GDM1 (cell line): Measurements from ENCODE around the gene GPR180.
"Not testable (repeated sequence)": the region's sequence is repeated elsewhere in the genome, so short reads cannot be mapped to it uniquely, and the experiment has no call there.

Experiments used
- DNase-seq: peaks from one replicate; lab custom pipeline; 2025; lab: John Stamatoyannopoulos, UW

The GPR180 gene

DNA sequence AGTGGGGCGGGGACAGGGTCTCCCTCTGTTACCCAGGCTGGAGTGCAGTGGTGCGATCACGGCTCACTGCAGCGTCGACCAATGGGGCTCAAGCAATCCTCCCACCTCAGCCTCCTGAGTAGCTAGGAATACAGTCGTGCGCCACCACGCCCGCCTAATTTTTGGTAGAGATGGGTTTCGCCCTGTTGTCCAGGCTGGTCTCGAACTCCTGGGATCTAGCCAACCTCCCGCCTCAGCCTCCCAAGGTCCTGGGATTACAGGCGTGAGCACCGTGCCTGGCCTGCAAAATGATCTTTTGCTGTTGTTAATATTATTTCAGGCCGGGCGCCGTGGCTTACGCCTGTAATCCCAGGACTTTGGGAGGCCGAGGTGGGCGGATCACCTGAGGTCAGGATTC, 5.1 kb upstream of the GPR180 start:
- DNase-seq = no peak

DNA sequence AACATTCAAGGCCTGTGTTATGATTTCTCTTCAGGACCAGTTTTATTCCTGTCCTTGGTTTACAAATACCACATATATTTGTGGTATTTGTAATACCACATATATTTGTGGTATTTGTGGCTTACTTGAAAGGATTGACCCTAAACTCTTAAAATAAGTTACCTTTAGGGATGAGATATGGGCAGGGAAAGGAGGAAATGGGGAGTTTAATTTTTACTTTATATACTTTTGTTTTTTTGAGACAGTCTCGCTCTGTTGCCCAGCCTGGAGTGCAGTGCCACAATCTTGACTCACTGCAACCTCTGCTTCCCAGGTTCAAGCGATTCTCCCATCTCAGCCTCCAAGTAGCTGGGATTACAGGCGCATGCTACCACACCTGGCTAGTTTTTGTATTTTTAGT, 3.4 kb upstream of the GPR180 start:
- no peak for DNase-seq

DNA sequence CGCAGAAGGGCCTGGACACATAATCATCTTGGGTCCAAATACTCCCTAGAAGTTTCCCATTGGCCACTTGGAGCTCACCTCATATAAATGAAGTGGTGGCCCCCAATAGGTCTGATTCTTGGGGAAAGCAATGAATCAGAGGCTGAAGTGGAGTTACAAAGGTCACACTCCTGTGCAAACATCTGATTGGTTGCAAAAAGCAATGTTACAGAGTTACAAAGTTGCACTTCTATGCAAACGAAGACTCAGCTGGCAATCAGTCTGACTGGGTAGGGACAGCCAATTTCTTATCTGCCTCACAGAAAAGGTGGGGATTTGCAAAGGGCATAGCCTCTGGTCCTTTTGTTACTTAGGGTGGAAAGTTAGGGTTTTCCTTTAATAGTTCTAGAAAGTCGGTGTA, 1.8 kb upstream of the GPR180 start:
- no peak for DNase-seq

DNA sequence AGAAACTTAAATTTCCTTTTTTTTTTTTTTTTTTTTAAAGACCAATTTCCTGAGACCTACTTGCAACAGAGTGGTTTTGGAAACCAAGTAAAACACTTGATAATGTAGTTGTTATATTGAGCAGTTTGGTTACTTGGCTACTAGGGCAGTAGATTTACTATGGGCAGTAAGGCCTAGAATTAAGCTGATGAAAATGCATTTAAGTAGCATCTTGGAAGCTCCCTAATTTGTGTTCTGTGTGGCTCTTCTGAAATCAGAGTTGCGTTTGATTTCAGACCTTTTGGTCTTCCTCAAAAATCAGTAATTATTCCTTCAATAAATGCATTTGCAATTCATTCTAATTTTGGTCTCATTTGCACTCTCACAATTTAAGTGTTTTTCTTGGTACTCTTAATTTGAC, 810 bp downstream of the GPR180 start:
- no peak for DNase-seq

DNA sequence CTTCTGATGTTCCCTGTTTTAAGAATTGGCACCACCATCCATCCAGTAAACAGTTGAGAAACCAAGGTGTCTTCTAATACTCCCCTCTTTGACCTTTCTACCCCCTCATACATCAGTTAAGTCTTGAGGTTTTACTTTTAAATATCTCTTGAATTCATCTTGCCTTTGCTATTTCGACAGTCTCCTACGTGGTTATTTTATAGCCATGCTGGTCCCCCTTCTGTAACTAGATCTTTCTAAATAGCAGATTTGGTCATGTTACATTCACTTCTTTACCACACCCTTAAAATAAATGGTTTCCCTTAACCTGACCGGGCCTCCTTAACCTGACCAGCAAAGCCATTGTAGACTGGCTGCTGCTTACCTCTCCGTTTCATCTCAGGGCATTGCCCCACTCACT, 5.4 kb downstream of the GPR180 start:
- DNase-seq = no peak

DNA sequence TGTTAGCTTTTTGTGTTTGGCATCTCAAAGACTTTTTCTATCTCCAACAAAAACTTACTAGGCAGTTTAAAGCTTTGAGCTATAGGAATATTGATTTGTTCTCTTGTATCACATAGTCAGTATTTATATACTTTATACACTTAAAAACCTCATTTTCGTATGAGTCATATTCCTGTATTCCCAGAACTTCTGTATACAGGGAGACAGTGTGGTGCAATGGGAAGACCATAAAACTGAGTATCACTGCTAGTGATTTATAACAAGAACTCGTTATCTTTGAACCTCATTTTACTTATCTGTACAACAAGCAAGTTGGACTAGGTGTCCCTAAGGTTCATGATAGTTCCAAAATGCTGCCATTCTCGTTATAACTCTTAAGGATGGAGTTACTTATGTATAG, 6.3 kb downstream of the GPR180 start:
- DNase-seq = no peak

DNA sequence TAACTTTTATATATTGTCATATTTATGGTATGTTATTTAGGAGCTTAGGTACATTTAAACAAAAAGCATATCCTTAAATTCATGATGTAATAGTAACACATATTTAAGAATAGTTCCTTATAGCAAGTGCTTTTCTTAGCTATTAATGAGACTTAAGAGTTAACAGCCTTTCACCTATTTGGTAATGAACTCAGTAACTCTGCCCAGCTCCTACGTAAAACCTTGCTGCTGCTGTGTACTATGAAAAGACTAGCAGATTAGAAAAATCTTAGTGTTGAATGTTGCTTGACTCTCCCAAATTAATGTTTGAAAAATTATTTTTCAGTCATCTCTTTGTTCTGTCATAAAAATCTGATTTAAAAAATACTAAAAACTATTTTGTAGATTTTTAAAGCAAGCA, 6.9 kb downstream of the GPR180 start:
- no peak for DNase-seq

DNA sequence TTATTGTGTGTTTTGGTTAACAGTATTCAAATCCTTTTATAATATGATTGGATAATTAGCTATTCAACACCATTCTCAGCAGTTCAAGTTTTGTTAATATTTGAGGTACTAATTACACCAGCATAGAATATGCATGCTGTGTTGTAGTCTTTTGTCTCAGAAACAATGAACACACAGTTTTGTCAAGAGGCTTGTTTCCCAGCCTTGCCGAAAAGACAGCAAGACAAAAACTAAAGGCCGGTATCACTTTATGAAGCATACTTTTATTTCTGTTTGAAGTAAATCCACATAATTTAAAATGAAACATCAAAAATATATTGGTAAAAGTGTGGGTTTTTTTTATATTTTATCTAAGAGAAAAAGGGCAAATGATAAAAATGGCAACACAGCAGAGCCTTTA, 7.5 kb downstream of the GPR180 start:
- no peak for DNase-seq

DNA sequence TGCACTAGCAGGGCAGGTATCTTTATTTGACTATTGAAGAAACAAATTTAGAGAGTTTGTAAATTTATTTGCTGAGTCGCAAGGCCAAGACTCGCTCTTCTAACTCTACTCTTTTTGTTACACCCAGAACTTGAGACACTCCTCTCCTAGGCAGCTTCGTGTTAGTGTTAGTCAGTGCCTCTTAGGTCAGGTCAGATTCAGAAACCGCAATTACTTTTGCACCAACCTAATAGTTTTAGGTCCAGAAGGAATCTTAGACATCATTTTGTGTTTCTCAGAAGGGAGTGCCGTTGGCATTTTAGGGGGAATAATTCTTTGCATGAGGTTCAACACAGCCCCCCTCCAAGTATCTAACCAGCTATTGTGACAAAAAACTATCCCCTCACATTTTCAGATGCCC, 8.8 kb downstream of the GPR180 start:
- no peak for DNase-seq

DNA sequence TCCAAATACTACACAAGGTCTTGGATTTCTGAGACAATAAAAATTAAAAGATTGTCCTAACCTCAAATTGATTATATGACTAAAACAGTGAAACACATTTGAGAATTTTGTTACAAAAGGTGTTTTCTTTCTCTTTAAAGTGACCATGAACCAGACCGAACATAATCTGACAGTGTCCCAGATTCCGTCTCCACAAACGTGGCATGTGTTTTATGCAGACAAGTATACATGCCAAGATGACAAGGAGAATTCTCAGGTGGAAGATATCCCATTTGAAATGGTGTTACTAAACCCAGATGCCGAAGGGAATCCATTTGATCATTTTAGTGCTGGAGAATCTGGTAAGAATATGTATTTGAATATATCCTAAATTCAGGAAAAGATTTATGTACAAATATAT, 10.4 kb downstream of the GPR180 start:
- DNase-seq = no peak

DNA sequence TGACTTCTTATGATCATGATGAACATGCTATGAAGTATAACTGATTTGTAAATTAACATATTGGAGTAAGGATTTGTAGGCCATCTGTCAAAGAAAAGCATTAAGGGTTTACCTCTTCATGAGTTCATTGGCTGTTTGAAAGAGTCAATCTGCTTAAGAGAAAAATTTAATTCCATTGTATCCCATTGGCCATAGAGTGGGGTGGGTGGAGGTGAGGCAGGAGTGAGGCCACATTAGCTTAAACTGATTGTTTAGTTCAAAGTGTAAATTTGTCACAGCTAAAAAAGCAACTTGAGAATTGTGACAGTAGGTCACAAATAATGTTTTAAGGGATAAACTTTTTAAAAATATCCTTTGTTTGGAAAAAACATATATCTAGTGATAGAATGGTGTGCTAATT, 11.4 kb downstream of the GPR180 start:
- no peak for DNase-seq

DNA sequence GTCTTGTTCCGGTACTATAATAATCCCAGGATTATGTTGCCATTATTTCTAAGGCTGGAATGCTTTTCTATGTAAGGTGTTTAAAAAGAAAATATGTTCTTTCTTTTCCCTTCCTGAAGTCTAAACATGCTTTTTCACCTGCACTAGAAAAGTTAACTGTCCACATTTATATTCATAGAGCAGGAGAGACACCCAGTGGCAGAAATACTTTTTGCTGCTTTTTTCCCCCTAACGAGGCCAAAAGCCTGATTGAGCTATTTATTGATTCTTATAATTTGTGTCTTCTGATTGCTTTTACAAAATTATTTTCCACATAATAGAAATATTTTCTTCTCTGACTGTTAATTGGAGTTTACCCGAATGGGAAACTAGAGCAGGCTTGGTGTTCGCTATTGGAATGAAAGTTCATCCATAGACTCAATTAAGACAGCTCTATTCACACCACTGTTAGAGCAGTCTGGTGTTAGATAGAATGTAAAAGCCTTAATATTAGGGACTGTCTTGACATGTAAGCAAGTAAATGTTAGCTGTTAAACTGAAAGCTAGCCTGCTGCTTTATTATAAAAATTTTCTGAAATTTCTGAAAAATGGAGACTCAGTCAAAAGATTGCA, 15.8 kb downstream of the GPR180 start:
- no peak for DNase-seq

DNA sequence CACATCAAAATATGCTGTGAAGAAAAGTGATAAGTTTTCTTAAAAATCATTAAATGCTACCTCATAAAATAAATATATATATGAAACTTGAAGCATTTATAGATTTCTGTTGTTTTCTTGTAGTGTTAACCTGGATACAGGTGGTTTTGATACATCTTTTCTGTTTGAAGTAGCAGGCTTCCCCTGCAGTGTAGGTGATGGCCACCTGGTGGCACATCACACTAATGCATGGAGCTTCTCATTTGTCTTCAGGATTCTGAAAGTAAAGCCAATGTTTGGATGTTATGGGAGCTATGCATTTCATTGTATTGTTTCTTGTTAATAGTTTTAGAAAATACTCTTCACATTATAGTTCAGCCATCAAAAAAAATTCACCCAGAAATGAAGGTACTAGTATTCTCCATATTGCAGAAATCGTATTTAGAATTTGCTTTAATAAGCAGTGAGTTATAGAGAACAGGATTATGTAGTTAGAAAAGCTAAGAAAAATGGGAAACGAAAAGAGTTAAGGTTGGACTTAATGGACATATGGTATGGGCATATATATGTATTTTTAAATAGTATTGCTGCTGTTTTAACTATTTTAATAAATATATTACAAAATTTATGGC, 18.7 kb downstream of the GPR180 start:
- DNase-seq = peak; percentile 7

DNA sequence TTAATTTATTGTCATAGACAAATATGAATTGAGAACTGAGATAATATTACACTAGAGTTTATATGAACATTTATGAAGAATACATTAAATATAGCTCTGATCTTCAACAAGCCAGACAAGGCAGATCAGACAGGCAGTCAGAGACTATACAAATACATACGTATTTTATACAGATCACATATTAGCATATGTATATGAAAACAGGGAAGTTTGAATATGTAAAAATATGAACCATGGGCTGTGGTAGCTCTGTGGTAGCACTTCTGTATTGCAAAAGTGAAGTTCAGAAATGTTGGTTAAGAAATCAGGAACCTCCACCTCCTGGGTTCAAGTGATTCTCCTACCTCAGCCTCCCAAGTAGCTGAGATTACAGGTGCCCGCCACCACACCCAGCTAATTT, 20.7 kb downstream of the GPR180 start:
- peak; percentile 0 for DNase-seq

DNA sequence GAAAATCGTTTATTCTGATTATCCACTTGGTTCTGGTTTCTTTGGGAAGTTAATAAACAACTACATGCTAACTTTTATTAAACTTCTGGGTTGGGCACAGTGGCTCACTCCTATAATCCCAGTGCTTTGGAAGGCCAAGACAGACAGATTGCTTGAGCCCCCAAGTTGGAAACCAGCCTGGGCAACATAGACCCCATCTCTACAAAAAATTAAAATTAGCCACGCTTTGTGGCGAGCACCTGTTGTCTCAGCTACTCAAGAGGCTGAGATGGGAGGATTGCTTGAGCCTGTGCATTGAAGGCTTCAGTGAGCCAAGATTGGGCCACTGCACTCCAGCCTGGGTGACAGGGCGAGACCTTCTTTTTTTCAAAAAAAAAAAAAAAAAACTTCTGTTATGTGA, 21.7 kb downstream of the GPR180 start:
- DNase-seq = no peak

DNA sequence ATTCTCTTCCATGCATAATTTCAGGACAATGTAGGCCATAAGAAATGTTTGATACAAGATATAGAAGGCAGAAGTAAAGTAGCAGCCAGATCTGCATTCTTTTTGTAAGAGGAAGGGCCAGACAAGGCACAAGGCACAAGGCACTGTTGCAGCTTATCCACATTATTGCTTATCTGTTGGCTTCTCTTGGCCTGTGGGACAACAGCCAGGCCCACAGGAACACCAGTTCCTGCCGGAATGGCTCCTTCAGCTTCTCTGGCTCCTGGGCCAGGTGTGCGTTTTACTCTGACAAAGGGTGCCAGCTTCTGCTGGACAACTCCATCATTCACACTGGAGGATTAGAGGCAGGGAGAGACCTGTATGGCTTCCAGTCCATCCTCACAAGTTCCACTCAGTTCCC, 29.2 kb downstream of the GPR180 start:
- DNase-seq = no peak

DNA sequence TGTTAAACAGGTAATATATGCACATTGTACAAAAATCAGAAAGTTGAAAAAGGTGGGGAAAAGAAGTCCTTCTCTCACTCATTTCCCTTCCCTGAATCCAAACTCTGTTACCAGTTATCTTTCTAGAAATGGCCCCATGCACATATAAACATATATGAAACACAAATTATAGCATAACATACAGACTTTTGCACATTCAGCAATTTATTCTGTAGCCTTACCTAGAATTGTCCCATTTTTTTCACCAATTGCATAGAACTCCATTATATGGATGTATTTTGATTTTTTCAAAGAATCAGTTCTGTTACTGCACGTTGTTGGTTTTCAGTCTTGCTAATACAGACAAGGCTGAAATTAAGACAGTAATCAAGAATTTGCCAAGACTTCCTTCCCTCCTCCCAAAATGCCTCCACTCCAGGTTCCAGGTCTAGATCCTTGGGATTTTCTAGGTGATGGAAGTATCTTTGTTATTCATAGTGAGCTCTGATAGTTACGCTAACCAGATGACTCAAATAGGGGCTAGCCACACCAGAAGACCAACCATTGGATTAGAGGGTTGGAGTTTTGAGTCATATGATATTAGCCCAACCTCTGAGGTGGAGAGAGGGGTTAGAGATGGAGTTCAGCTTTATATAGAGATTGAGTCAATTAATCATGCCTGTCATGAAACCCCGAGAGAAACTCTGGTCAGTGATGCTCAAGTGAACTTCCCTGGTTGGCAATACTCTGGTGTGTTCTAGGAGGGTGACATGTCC, 30.7 kb downstream of the GPR180 start:
- DNase-seq = no peak

DNA sequence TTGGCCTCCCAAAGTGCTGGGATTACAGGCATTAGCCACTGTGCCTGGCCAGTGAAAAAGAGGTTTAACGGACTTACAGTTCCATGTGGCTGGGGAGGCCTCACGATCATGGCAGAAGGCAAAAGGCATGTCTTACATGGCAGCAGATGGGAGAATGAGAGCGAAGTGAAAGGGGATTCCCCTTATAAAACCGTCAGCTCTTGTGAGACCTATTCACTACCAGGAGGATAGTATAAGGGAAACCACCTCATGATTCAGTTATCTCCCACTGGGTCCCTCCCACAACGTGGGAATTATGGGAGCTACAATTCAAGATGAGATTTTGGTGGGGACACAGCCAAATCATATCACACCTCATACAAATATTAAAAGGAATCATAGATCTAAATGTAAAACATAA, 34.4 kb downstream of the GPR180 start:
- DNase-seq = not testable (repeated sequence)

DNA sequence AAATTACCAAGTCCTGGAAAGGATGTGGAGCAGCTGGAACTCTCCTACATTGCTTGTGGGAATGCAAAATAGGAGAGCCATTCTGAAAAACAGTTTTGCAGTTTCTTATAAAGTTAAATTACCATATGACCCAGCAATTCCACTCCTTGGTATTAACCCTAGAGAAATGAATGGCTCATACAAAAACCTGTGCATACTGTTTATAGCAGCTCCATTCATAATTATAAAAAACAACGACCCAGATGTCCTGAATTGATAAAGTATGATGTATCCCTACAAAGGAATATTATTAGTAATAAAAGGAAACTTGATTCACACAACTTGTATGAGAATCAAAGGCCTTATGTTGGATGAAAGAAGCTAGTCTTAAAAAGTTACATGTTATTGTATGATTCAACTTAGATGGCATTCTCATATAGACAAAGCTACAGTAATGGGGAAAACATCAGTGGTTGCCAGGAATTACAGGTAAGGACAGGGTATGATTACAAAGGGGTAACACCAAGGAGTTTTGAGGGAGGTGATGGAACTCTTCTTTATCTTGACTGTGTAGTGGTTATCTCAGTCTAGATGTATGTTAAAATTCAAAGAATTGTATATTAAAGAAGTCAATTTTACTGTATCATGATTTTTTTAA, 35.4 kb downstream of the GPR180 start:
- no peak for DNase-seq

DNA sequence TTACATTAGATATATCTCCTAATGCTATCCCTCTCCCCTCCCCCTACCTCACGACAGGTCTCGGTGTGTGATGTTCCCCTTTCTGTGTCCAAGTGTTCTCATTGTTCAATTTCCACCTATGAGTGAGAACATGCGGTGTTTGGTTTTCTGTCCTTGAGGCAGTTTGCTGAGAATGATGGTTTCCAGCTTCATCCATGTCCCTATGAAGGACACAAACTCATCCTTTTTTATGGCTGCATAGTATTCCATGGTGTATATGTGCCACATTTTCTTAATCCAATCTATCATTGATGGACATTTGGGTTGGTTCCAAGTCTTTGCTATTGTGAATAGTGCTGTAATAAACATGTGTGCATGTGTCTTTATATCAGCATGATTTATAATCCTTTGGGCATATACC, 36.0 kb downstream of the GPR180 start:
- DNase-seq = not testable (repeated sequence)

DNA sequence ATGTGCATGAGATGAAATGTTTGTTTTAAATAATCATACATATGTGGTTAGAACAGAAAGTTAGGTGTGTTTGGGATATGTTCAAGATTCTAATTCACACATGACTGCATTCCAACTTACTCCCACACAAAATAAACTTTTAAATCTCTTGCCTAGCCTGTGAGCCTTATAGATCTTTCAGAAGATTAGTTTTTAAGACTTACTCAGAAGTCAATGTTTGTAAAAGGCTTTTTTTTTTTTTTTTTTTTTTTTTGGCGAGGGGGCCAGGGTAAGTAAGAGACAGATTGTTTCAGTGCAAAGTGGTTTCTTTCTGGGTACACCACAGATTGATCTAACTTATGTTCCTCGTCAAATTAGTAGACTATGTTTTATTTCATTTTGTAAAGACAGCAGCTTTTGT, 39.1 kb downstream of the GPR180 start:
- no peak for DNase-seq

DNA sequence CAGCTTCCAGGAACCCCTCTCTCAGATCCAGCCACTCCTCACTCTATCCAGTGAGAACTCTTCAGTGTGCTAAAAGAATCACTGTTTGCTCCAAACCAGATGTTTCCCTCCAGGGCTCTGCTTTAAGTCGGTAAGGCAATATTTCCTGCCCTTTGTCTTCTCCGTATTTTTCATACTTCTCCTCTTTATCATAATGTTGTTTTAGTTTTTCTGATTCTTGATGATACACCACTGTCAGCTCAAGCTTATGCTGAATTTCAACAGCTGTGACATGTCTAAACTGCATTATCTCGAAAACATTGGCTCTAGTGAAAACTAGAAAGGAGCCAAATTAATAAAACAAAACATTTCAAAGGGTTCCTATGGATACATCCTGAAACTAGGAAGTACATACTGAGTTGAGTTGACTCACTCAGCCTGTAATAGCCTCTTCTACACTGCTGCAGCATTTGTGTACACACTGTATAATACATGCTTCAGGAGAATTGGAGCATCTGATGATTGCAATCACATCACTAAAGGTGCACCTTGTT, 39.8 kb downstream of the GPR180 start:
- no peak for DNase-seq

DNA sequence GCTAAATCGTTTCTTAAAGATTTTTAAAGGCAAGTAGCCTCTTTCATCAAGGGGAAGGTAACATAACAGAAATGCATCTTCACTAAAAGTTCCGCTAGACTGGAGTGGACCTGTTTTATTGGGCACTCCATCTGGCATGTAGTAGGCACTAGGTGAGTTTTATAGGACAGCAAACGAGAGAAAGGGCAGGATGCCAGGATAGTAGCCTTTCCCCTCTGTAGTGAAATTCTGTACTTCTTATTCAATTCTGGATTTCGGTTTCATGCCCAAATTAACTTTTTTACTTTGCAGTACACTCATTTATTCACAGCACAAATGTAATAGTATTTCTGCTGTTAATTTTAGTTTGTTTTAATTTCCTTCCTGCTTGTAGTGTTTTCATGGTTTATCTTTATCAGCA, 45.2 kb downstream of the GPR180 start:
- DNase-seq = no peak
